ENCODE measurements around the gene MAD1L1.

MAD1L1 gene

GRCh38 chr7:1946773-1947450 lies 285.8 kb downstream of the MAD1L1 start:
- H3K4me3 ChIP-seq (ENCODE audit: insufficient read depth, low read length, poor library complexity, severe bottlenecking): no peak overlapping the region

GRCh38 chr7:1946025-1946772 lies 286.5 kb downstream of the MAD1L1 start:
- Histone ChIP-seq H3K4me3 (ENCODE audit: insufficient read depth, low read length, poor library complexity, severe bottlenecking) (no peak overlapping the region), H3K9me2 (replicated peaks; ENCODE audit: insufficient read depth, low read length) (no peaks in the 10 kb centered on the region), H3K79me2 (ENCODE audit: insufficient read depth, low read length) (no peaks in the 10 kb centered on the region), H3K4me2 (ENCODE audit: low read depth, low read length, poor library complexity, severe bottlenecking) (no peak overlapping the region), H3K27me3 (ENCODE audit: low read length) (no peaks in the 10 kb centered on the region), H3F3A (ENCODE audit: insufficient read depth) (no peaks in the 10 kb centered on the region), H3K36me3 (ENCODE audit: low read length) (no peaks in the 10 kb centered on the region), H3K27ac (ENCODE audit: low read depth, low read length) (no peak overlapping the region), H2AFZ (ENCODE audit: low read depth, low read length, severe bottlenecking) (no peak overlapping the region), H3K9ac (ENCODE audit: low read length) (no peak overlapping the region), H3K9me3 (ENCODE audit: insufficient read depth, low read length) (no peaks in the 10 kb centered on the region), H4K20me1 (ENCODE audit: low read depth, low read length) (no peaks in the 10 kb centered on the region)
- TF ChIP-seq EZH2phosphoT487 (conservative IDR thresholded peaks at IDR 0.05; ENCODE audit: low read length) (no peak), CTCF (IDR thresholded peaks at IDR 0.05; ENCODE audit: insufficient read depth, low read length, poor library complexity, severe bottlenecking) (no peak)

More at GRCh38 chr7:1946773-1947450, 285.8 kb downstream of the MAD1L1 start:
- Histone ChIP-seq H3K4me2 (ENCODE audit: low read depth, low read length, poor library complexity, severe bottlenecking) (no peak overlapping the region), H3F3A (ENCODE audit: insufficient read depth) (no peaks in the 10 kb centered on the region), H3K9me2 (replicated peaks; ENCODE audit: insufficient read depth, low read length) (no peaks in the 10 kb centered on the region), H4K20me1 (ENCODE audit: low read depth, low read length) (no peaks in the 10 kb centered on the region), H3K36me3 (ENCODE audit: low read length) (no peaks in the 10 kb centered on the region), H3K79me2 (ENCODE audit: insufficient read depth, low read length) (no peaks in the 10 kb centered on the region), H3K9ac (ENCODE audit: low read length) (no peak overlapping the region), H3K27ac (ENCODE audit: low read depth, low read length) (no peak overlapping the region), H2AFZ (ENCODE audit: low read depth, low read length, severe bottlenecking) (no peak overlapping the region), H3K27me3 (ENCODE audit: low read length) (no peaks in the 10 kb centered on the region), H3K9me3 (ENCODE audit: insufficient read depth, low read length) (no peaks in the 10 kb centered on the region)
- TF ChIP-seq CTCF (IDR thresholded peaks at IDR 0.05; ENCODE audit: insufficient read depth, low read length, poor library complexity, severe bottlenecking): no peak
- no peak for TF ChIP-seq EZH2phosphoT487 (conservative IDR thresholded peaks at IDR 0.05; ENCODE audit: low read length)

- Histone ChIP-seq H3K9me2 (replicated peaks; ENCODE audit: insufficient read depth, low read length) (no peaks in the 10 kb centered on the region), H3K36me3 (ENCODE audit: low read length) (no peaks in the 10 kb centered on the region), H3K4me2 (ENCODE audit: low read depth, low read length, poor library complexity, severe bottlenecking) (no peak overlapping the region)
Measured at GRCh38 chr7:1945558-1945957, 287.2 kb downstream of the MAD1L1 start.

More at GRCh38 chr7:1945558-1945957, 287.2 kb downstream of the MAD1L1 start:
- H4K20me1 ChIP-seq (ENCODE audit: low read depth, low read length): no peaks in the 10 kb centered on the region
- no peak overlapping the region for H2AFZ ChIP-seq (ENCODE audit: low read depth, low read length, severe bottlenecking)
- H3K27me3 ChIP-seq (ENCODE audit: low read length): no peaks in the 10 kb centered on the region
- no peak overlapping the region for H3K4me3 ChIP-seq (ENCODE audit: insufficient read depth, low read length, poor library complexity, severe bottlenecking)
- no peaks in the 10 kb centered on the region for H3K79me2 ChIP-seq (ENCODE audit: insufficient read depth, low read length)
- no peak overlapping the region for H3K27ac ChIP-seq (ENCODE audit: low read depth, low read length)
- no peaks in the 10 kb centered on the region for H3K9me3 ChIP-seq (ENCODE audit: insufficient read depth, low read length)
- H3K9ac ChIP-seq (ENCODE audit: low read length): no peak overlapping the region
- TF ChIP-seq CTCF (IDR thresholded peaks at IDR 0.05; ENCODE audit: insufficient read depth, low read length, poor library complexity, severe bottlenecking): no peak
- TF ChIP-seq EZH2phosphoT487 (conservative IDR thresholded peaks at IDR 0.05; ENCODE audit: low read length): no peak
- H3F3A ChIP-seq (ENCODE audit: insufficient read depth): no peaks in the 10 kb centered on the region
